WERI-Rb-1 (cell line): ENCODE data around the gene ADAT3.

Experiments
- DNase-seq: peaks from one replicate; pipeline ENCODE4 v3.0.0-alpha.2; 2020
- H3K27ac ChIP-seq: fragments of 250-450 bp; sonication (Bioruptor Pico); 2 replicates; pipeline ENCODE4 v1.5.1; 2020; ENCODE audit warnings: mild to moderate bottlenecking, moderate library complexity
- H3K27me3 ChIP-seq: fragments of 250-450 bp; sonication (Bioruptor Pico); 2 replicates; pipeline ENCODE4 v1.5.1; 2021; ENCODE audit warnings: mild to moderate bottlenecking, low read depth, moderate library complexity; ENCODE audit not compliant: insufficient read depth, severe bottlenecking
- H3K36me3 ChIP-seq: fragments of 250-450 bp; sonication (Bioruptor Pico); 2 replicates; pipeline ENCODE4 v1.5.1; 2020; ENCODE audit warnings: mild to moderate bottlenecking, moderate library complexity
- H3K4me3 ChIP-seq: 2 replicates; pipeline ENCODE4 v1.5.1; 2011; ENCODE audit warnings: low read depth, mild to moderate bottlenecking, control low read depth, low read length
- H3K9me3 ChIP-seq: fragments of 250-450 bp; sonication (Bioruptor Pico); 2 replicates; pipeline ENCODE4 v1.5.1; 2021; ENCODE audit warnings: mild to moderate bottlenecking, moderate library complexity; ENCODE audit not compliant: severe bottlenecking
- CTCF ChIP-seq: IDR thresholded peaks from 2 replicates; pipeline ENCODE4 v1.5.1; 2011; ENCODE audit warnings: low read depth, mild to moderate bottlenecking, control low read depth, inconsistent platforms, low read length

The ADAT3 gene

GRCh38 chr19:1910177-1910576 is 5.0 kb downstream of the ADAT3 start:
- TF ChIP-seq CTCF: no peak
- Histone ChIP-seq H3K27ac (no peak overlapping the region), H3K36me3 (peaks cover 64% of the 10 kb centered on the region), H3K27me3 (no peaks in the 10 kb centered on the region), H3K9me3 (peaks cover 3% of the 10 kb centered on the region), H3K4me3 (no peak overlapping the region)
- DNase-seq: no peak

GRCh38 chr19:1911098-1911497 is 5.9 kb downstream of the ADAT3 start:
- Histone ChIP-seq H3K36me3 (peaks cover 60% of the 10 kb centered on the region), H3K9me3 (peaks cover 3% of the 10 kb centered on the region)
- DNase-seq: no peak

DNA sequence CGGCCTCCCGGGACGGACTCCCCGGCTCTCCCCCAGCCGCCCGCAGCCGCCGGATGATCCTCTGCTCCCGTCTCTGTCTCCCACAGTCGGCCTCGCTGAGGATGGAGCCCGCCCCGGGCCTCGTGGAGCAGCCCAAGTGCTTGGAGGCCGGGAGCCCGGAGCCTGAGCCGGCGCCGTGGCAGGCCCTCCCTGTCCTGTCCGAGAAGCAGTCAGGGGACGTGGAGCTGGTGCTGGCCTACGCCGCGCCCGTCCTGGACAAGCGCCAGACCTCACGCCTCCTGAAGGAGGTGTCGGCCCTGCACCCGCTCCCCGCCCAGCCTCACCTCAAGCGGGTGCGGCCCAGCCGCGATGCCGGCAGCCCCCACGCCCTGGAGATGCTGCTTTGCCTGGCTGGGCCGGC is 6.8 kb downstream of the ADAT3 start:
- Histone ChIP-seq H3K4me3 (no peak overlapping the region), H3K9me3 (peaks cover 3% of the 10 kb centered on the region), H3K27ac (no peak overlapping the region), H3K27me3 (no peaks in the 10 kb centered on the region), H3K36me3 (peaks cover 54% of the 10 kb centered on the region)
- no peak for TF ChIP-seq CTCF
- no peak for DNase-seq

More at GRCh38 chr19:1911098-1911497, 5.9 kb downstream of the ADAT3 start:
- Histone ChIP-seq H3K27me3 (no peaks in the 10 kb centered on the region), H3K4me3 (no peak overlapping the region), H3K27ac (no peak overlapping the region)
- TF ChIP-seq CTCF: no peak

DNA sequence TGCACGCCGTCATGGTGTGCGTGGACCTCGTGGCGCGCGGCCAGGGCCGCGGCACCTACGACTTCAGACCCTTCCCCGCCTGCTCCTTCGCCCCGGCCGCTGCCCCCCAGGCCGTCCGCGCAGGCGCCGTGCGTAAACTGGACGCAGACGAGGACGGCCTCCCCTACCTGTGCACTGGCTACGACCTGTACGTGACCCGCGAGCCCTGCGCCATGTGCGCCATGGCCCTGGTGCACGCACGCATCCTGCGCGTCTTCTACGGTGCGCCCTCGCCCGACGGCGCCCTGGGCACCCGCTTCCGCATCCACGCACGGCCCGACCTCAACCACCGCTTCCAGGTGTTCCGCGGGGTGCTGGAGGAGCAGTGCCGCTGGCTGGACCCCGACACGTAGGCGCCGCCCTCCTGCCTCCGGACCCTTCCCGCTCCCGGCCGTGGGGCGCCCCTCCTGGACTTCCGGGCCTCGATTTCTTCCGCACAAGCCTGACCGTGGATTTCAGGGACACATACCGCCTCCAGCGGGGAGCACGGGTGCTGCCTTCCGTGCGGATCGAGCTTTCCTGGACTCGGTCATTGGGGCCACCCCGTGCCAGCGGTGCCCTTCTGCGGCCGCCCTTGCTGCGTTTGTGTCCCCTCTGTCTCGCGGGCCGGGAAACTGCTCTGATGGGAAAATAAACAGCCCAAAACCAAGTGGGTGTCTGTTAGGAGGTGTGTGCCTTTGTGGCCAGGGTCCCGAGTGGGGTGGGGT is 7.7 kb downstream of the ADAT3 start:
- Histone ChIP-seq H3K27ac (no peak overlapping the region), H3K36me3 (peaks cover 58% of the 10 kb centered on the region), H3K9me3 (peaks cover 3% of the 10 kb centered on the region), H3K4me3 (no peak overlapping the region), H3K27me3 (no peaks in the 10 kb centered on the region)
- no peak for DNase-seq
- TF ChIP-seq CTCF: no peak

DNA sequence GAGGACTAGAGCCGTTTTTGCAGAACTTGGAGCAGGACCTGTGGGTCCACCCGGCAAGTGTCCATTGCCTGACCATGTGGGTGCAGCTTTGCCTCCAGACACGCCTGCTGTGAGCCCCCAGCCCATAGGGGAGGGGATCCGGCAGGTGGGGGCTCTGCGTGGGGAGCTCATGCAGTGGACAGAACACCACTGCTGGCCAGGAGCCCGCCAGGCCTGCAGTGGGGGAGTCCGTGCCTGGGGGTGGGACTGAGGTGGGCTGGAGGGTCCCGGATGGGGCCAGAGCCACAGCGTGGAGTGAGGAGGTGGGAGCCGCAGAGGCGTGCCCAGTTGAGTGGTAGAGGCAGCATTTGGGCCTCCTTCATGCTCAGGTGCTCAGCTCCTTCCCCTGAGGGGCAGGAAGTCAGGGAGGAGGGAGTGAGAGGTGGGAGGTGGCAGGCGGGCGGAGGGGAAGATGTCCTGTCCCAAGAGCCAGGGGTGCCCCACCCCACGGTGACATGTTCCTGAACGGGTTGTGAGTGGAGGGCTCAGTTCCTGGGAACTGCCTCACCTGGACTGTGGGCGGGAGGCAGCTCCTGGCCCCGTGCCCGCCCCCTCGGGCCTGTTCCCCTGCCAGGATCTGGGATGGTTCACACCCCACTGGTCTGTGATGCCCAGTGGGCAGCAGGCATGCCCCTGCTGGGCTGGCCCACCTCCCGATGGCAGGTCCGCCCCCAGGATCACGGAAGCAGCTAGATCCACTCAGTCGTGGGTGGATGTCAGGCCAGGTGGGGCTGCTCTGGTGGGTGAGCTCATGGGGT is 8.8 kb downstream of the ADAT3 start:
- Histone ChIP-seq H3K36me3 (peaks cover 57% of the 10 kb centered on the region), H3K27me3 (no peaks in the 10 kb centered on the region)
- TF ChIP-seq CTCF: no peak

More for the DNA sequence above, 8.8 kb downstream of the ADAT3 start:
- Histone ChIP-seq H3K4me3 (no peak overlapping the region), H3K27ac (no peak overlapping the region), H3K9me3 (peaks cover 3% of the 10 kb centered on the region)
- no peak for DNase-seq
